PC-3 (cell line): ENCODE data around the gene DHRS1.

Source experiments
- CTCF ChIP-seq: fragments of 300-600 bp; sonication (generic); conservative IDR thresholded peaks from 2 replicates; pipeline ENCODE4 v1.5.1; 2017; ENCODE audit warnings: antibody characterized with exemption, low read depth, mild to moderate bottlenecking, low read length
- EZH2 ChIP-seq: fragments of 300-600 bp; sonication (generic); IDR thresholded peaks from one replicate; pipeline ENCODE4 v1.6.1; 2017; ENCODE audit warnings: antibody characterized with exemption, mild to moderate bottlenecking, low read length; ENCODE audit not compliant: unreplicated experiment
- EZH2phosphoT487 ChIP-seq: fragments of 300-600 bp; sonication (generic); IDR thresholded peaks from 2 replicates; pipeline ENCODE4 v1.6.1; 2018; ENCODE audit warnings: mild to moderate bottlenecking, antibody characterized with exemption, low read length, borderline replicate concordance

GRCh38 chr14:24314377-24315193 is 15.0 kb upstream of the DHRS1 start:
- TF ChIP-seq CTCF (no peak), EZH2 (no peak), EZH2phosphoT487 (no peak)
